Hindlimb muscle (tissue), 1 donor: ENCODE measurements around the gene TNK2. TPM values are rescaled to one million over a fixed set of nuclear protein-coding genes. Genes with fewer than 3 reads are reported as not detected.
"Not testable (repeated sequence)": the region's sequence is repeated elsewhere in the genome, so short reads cannot be mapped to it uniquely, and the experiment has no call there.

Source experiments
- DNase-seq: peaks from one replicate; pipeline ENCODE4 v3.0.0-alpha.2; 2013
- polyA plus RNA-seq: library from polyadenylated mRNA; unstranded; fragments of 120-200 nt; gene quantifications from one replicate; pipeline ENCODE4 v1.2.1, GENCODE V29; 2013; ENCODE audit not compliant: insufficient read length

Gene TNK2
- polyA plus RNA-seq, 1 donor = 170 TPM

DNA sequence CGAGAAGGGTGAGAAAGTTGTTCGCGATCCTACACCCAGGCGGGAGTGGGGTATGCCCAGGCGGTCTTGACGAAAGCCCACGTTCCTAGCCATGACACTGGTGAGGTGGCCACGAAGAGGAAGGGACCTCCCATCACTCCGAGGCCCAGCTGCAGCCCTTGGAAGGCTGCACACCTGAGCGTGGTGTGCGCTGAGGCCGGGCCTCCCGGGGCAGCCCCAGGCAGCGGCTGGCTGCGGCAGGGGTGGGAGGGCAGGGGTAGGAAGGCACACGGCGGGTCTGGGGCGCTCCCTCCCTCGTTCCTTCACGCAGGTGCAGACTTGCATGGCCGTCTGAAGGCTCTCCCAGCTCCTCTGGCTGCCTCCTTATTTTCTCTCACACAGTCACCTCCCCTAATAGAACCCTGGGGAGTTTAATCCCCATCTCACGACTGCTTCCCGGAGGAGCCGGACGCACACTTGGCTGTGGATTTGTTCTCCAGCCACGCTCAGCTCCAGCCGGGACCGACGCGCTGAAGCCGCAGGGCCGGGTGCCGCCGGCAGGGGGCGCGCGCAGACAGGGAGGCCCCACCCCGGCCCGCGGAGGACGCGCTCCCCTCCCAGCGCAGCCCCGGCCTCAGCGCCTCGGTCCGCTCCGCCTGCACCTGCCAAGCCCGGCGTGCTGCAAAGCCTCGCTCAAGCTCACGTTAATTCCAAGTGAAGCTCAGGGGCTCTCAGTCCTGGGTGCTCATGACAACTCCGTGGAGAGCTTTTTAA is 58.9 kb downstream of the TNK2 start:
- DNase-seq = no peak

DNA sequence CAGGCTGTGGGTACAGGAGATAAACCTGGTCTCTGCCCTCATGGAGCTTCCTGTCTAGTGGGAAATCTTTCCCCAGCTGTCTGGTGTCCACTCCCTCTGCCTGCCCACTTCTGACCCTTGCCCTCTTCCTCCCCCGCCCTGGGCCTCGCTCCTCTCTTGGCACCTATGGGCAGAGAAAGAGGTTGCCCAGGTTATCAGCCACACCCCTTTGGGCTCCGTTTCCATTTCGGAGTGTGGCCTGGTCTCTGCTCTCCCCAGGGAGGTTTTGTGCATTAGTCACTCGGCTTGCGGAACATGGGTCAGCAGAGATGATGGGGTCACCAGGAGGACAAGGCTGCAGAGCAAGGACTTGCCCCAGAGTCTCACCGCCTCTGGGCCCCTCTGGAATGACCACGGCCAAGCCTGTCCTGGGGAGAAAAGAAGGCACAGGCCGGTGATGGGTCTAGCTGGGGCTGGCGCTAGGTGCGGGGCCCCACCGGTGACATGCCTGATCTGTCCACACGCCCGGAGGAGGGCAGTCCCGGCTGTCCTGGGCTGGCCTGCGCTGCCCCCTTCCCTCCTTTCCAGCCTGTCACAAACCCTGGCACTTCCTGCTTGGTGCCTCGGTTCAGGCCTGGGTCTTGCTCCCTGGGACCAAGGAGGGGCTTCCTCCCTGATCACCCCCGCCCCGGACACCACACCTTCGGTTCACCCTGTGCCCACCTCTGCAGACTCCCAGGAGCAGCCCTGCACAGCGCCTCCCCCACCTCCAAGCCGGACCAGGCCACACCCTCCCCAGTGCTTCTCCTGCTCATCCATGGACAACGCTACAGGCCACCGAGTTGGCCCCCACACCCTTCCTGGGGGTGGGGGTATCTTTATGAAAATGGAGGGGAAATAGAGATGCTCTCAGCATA is 61.0 kb downstream of the TNK2 start:
- no peak for DNase-seq

DNA sequence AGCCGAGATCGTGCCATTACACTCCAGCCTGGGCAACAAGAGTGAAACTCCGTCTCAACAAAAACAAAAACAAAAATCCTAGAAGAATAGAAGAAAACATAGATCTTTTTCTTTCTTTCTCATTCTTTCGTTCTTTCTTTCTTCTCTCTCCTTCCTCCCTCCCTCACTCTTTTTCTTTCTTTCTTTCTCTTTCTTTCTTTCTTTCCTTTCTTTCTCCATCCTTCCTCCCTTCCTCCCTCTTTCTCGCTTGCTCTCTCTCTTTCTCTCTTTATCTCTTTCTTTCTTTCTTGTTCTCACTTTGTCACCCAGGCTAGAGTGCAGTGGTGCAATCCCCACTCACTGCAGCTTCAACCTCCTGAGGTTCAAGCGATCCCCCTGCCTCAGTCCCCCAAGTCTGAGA is 62.9 kb downstream of the TNK2 start:
- no peak for DNase-seq

DNA sequence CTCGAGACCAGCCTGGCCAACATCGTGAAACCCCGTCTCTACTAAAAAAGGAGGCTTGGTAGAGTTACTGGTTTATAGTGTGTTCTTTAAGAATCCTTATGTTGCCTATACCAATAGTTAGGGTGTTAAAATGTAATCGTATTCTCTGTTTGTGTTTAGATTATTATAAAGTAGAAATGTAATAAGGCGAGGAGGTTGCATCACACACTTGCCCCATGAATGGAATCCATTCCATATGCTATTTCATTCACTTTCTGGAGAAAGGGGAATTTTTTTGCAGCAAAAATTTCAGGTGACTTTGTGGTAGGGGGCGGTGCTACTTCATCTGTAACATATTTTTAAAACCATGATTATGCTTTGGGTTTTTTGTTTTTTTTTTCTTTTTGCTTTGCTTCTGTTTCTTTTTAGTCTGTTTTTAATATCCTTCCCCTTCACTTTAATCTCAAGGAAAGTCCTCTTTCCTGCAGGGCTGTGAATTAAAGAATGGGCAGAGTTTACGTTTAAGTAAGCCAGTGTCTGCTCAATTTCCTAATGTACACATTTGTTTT is 63.6 kb downstream of the TNK2 start:
- no peak for DNase-seq

DNA sequence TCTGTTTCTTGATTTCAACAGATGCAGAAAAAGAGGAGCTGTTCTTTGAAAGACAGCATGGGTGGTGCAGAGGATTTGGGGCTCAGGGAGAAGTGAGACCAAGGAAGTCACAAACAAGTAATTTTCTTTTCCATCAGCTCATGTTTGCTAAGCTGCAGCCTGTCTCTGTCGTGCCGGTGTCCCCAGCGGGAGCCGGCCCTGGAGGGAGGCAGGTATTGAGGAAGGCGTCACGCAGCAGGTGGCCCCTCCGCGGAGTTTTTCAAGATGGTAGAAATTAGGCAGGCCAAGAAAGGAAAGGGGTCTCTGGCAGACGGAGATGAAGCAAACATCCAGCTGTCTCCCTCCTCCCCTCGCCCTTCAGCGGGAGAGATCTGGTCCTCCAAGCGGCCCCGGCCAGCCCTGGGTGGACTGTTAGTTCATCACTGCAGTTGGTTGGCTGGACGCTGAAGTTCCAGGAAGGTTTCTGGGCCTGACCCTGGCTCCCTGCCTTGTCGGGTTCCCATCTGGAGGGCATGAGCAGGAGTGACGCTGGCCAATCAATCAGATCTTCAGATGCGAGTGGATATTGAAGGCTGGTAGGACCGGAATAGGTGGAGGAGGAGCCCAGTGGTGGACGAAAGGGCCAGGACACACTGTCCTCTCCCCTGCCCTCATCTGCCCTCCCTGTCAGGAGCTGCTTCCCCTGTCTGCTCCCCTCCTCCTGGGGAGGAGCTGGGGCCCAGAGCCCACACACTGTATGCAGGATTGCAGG is 68.9 kb downstream of the TNK2 start:
- DNase-seq = no peak

DNA sequence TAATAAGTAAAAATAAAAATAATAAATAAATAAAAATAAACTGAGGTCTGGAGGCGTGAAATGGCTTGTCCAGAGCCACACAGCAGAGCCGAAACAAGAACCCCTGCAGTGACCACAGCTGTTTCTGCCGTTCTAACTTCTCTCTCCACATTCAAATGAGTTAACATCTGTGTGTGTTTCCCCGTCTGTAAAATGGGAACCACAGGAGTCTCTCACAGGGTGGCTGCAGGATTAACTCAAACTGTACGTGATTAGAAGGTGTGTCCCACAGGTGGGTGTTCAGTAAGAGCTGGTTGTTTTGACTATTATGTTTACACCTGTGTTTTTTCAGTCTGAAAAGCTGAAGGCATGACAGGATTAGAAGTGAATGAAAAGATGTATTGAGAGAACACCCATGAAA is 69.6 kb downstream of the TNK2 start:
- no peak for DNase-seq

DNA sequence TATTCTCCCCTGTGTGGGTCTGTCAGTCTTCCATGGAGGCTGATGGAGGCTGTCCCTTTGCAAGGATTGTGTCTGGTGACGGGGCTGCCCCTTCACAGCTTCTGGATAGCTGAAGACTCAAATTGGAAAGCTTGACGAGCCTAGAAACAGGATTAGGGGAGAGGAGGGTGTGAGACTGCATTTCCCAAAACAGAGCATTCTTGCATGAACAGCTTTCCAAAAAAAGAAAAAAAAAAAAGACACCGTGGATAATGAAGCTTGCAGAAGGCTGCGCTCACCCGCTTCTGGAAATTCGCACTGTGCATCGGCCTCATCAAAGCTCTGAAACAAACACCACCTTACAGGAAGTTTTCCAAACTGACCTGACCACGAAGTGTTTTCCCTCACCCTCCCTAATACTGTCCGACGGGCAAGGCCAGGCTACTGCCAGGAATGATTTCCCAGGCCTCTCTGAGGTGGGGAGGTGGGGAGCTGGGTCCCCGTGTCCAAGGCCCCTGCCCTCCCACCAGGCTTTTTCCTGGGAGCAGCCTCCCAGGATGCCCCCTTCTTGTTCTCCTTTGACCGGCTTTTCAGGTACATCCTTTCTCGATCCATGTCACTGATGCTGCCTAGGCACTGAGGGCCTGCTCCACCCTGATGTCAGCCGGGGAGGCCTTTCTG is 71.7 kb downstream of the TNK2 start:
- DNase-seq = no peak

DNA sequence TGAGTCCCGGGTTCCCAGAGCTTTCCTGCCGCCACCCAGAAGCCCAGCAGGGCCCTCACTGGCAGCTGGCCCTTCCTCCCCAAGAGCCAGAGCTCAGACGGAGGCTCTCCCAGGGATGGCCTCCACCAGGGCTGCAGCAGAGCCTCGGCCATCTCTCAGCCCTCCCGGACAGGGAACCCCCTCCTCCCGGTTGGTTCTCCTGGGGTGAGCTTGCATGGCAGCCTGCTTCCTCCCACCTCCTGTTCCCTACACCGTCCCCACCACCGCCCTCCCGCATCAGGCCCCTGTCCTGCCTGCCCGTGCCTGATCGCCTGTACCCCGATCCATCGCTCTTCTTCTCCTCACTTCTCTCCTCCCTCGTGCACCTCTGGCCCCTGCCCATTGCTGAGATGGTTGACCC is 72.6 kb downstream of the TNK2 start:
- no peak for DNase-seq

DNA sequence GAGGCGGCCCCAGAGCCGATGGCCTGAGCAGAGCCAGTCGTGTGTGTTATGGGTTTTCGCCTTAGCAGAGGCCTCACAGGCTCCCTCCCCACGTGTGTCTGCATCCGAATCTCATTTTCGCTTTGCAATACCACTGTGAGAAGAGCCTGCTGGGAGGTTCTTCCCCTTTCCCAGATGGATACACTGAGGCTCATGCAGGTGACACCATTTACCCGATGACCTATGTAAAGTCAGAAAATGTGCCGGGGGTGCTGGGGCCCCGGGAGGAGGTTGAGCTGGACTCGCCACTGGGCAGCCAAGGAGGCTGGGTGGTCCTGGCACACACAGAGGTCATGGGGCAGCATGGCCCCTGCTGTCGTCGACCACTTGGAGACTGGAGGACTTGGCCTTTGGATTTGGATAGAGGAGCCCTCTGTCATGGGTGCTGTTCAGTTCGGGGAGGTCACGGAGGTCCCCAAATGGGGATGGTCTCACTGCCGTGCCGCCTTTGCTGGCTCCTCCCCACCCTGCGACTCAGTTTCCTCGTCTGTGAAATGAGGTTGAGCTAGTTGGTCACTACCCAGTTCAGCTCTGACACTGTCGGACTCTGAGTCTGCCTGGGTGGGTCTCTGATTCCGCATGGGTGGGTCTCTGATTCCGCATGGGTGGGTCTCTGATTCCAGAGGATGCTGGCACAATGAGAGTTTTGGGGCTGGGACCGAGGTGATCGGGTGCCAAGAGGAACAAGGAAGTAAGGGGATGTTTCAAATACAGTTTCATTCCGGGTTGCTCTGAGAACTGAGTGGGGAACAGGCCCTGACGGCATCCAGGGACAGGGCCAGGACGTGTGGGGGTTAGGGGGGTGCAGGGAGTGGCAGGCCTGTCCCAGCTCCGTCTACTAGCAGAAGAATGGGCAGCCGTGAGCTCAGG is 73.4 kb downstream of the TNK2 start:
- no peak for DNase-seq

DNA sequence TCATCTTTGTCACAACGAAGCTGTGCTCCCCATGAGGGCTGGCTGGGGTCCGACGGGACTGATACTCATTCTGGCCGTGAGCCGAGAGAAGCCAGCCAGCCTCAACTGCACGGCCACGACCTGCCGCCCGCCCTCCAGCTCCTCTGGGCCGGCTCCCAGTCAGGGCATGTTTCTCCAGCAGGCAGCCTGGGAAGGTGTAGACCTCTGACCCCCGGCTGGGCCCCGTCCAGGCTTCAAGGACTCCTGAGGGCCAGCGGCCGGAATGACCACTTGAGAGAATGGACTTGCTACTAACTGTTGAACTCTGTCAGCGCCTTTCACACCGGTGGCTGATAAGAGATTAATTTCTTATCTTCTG is 78.5 kb downstream of the TNK2 start:
- no peak for DNase-seq

DNA sequence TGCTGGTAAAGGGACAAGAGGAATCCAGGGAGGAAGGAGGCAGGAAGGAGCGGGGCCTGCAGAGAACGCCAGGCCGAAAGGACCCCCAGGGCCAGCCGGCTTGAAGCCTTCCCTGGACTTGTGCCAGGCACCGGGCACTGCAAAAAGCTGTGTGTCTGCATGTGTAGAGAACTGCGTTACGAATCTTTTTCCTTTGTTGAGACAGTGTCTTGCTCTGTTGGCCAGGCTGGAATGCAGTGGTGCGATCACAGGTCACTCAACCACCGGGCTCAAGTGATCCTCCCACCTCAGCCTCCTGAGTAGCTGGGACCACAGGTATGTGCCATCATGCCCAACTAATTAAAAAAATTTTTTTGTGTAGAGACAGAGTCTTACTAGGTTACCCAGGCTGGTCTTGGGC is 79.6 kb downstream of the TNK2 start:
- no peak for DNase-seq

DNA sequence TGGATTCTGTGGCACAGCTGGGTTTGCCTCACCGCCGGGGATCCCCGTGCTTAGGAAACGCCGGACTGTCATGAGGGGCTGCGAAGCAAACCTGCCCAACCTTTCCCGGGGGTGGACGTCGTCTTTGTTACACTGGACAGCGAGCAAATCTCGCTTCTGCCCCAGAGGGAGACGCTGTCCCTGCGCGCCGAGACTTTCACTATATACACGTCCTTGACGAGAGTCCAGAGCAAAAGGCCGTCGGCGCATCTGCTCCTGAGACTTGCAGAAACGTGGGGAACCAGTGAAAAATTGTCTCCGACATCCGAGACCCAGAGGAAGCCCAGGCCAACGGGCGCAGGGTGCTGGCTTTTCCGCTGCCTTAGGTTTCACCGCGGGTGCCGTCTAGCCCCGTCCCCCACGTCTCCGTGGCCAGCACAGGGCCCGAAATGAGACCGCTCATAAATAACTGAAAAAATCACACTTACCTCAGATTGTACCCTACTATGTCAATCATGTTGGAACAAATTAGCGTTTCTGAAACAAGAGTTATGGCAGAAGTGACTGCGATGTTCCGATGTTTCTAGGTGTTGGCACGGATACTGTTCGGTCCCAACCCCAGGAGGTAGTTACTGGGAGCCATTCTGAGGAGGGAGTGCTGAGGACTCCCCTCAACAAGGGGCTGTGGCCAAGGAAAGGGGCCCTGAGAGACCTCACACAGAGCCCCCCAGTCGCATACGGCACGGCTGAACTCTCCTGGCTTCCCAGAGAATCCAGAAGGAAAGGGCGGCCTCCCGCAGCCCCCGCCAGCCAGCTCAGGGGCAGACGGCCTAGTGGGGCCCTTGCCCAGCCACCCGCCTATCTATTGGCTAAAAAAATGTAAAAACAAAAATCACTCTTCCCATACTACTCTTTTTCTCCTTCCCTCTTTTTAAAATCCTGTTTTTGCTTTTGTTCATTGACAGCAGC is 82.2 kb downstream of the TNK2 start:
- DNase-seq = no peak

DNA sequence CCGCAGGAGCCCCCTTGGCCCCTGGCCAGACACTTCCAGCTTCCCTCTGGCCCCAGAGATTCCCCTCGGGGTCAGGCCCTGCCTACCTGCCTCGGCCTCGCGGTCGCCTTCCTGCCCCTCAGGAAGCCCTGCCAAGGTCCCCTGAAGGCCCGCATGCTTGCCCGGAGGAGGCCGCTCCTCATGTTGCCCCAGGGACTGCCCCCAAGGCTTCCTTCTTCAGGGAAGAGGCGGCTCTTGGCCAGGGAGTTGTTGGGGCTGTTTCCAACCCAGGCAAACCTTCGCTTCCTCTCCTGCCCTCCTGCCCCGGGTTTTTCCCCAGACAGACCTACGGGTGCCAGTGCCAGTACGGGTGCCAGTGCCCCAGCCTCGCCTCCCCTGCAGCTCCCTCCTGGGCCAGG is 83.2 kb downstream of the TNK2 start:
- DNase-seq = no peak

DNA sequence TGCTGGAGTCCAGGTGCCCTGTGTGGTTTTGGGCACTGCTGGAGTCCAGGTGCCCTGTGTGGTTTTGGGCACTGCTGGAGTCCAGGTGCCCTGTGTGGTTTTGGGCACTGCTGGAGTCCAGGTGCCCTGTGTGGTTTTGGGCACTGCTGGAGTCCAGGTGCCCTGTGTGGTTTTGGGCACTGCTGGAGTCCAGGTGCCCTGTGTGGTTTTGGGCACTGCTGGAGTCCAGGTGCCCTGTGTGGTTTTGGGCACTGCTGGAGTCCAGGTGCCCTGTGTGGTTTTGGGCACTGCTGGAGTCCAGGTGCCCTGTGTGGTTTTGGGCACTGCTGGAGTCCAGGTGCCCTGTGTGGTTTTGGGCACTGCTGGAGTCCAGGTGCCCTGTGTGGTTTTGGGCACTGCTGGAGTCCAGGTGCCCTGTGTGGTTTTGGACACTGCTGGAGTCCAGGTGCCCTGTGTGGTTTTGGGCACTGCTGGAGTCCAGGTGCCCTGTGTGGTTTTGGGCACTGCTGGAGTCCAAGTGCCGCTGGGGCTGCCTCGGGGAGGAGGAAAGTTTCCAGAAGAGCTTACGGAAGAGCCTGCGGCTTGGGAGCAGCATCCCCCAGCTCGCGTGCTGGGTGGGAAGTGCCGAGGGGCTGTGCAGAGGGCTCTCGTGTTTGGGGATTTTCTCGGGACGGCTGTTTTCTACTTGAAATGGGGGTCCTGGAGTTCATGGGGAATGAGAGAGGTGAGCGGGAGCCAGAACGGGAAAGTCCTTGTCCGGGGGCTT is 83.7 kb downstream of the TNK2 start:
- DNase-seq = not testable (repeated sequence)

DNA sequence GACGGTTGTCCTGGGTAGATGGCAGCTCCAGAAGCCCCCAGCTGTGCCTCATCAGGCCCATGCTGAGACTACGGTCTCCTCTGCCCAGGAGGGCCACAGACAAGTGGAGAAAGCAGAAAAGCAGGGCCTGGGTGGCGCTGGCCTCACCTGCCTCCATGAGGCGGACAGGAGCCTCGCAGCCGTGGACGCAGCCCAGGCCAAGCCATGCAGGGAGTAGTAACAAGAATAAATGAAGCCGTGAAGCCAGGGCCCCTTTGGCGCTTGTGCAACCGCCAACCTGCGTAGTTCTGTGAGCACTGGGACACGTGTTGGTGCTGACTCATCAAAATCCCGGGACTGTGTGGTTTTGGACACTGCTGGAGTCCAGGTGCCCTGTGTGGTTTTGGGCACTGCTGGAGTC is 84.4 kb downstream of the TNK2 start:
- DNase-seq = no peak

DNA sequence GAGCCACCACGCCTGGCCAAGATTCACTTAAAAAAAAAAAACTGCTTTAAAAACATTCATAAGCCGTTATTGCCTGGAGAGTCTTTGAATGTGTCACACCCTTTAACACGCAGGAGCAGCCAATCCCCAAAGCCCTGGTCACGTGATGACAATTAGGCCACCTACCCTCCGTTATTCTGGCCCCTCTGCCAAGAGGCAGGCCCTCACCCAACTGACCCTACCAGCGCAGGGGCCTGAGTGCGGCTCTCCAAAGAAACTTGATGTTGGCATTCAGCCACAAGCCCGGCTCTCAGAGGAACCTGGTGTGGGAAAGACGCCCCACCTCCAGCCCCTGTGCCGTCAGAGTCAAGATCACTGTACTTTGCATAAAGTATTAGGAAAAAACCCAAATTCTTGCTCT is 85.1 kb downstream of the TNK2 start:
- DNase-seq = no peak

DNA sequence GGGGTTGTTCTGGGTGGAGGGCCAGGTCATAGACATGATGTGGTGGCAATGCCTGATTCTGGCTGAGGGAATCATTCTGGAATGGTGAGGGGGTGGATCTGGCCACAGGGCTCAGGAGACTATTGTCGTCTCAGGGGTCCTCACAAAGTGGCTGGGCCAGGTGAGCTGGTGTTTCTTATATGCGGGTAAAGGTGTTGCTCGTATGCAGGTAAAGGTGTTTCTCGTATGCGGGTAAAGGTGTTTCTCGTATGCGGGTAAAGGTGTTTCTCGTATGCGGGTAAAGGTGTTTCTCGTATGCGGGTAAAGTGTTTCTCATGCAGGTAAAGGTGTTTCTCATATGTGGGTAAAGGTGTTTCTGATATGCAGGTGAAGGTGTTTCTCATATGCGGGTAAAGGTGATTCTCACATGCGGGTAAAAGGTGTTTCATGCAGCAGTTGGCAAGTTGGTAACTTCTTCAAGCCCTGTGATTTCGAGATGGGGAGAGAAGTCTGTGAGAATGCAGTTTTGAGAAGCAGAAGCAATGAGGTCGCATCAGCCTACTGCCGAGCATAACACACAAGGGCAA is 86.1 kb downstream of the TNK2 start:
- no peak for DNase-seq

DNA sequence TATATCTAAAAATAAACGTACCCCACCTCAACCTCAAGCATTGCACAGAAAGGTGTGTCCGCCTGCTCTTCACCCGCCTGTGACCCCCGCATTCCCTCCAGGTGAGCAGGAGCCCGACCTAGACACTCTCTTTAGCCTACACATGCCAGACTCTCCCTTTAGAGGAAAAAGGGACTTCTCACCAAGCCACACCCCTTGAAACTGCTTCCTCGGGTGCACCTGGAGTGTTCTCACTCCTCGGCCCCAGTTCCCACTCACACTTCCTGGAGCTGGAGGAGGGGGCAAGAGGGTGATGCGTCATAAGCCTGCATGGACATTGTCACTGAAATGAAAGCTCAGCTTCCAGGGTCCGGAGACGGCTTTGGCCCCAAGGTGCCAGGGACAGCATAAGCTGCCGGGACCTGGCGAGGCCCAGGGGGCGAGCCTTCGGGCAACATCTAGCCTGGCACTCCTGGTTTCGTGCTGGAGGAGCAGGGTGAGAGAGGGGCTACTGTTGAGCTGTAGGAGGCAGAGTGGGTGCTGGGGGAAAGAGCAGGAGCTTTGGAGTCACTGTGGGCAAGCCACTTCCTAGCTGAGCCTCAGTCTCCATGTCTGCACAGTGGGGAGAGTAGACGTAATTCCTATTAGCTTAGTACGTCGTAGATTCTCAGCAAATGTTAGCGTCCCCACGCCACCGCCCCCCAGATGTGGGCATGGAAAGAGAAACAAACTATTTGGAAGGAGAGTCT is 86.8 kb downstream of the TNK2 start:
- DNase-seq = no peak
